CD14-positive monocyte (primary cell): ENCODE results near the gene CROCC. TPM values are rescaled to one million over a fixed set of nuclear protein-coding genes. Genes with fewer than 3 reads are reported as not detected.

Experiments
- DNase-seq, 3 donors: peaks; one replicate each; pipeline ENCODE4 v3.0.0-alpha.2; 2011 to 2022
- H2AFZ ChIP-seq: 2 replicates; pipeline ENCODE4 v1.6.0; 2012; ENCODE audit warnings: mild to moderate bottlenecking, low read depth, low read length, inconsistent platforms; ENCODE audit not compliant: insufficient read depth, poor library complexity, severe bottlenecking
- H3K27ac ChIP-seq, 2 donors: 1 replicate in 1 of 2; 2 replicates in 1 of 2; pipeline ENCODE4 v1.5.1; 2012 to 2013; ENCODE audit warnings: low read length in 2 of 2, control low read depth in 1 of 2, inconsistent platforms in 1 of 2, low read depth in 1 of 2, mild to moderate bottlenecking in 1 of 2
- H3K27me3 ChIP-seq, 2 donors: one replicate each; pipeline versions ENCODE4 v1.6.0 to v1.6.1; 2011 to 2013; ENCODE audit warnings: low read length in 2 of 2; ENCODE audit not compliant: control insufficient read depth in 2 of 2, insufficient read depth in 2 of 2
- H3K36me3 ChIP-seq, 2 donors: replicated peaks in 1 of 2; 1 replicate in 1 of 2; 2 replicates in 1 of 2; pipeline versions ENCODE4 v1.5.1 to v1.6.1; 2012 to 2013; ENCODE audit warnings: low read length in 2 of 2, control low read depth in 1 of 2, inconsistent platforms in 1 of 2, mild to moderate bottlenecking in 1 of 2; ENCODE audit not compliant: insufficient read depth in 2 of 2, control insufficient read depth in 1 of 2
- H3K4me1 ChIP-seq, 2 donors: 1 replicate in 1 of 2; 2 replicates in 1 of 2; pipeline versions ENCODE4 v1.5.1 to v1.6.1; 2012 to 2013; ENCODE audit warnings: low read length in 2 of 2, control low read depth in 1 of 2, inconsistent platforms in 1 of 2, mild to moderate bottlenecking in 1 of 2, moderate library complexity in 1 of 2; ENCODE audit not compliant: insufficient read depth in 2 of 2, control insufficient read depth in 1 of 2
- H3K4me2 ChIP-seq: replicated peaks from 2 replicates; pipeline ENCODE3; 2012; ENCODE audit warnings: low read length, moderate library complexity, mild to moderate bottlenecking; ENCODE audit not compliant: poor library complexity, severe bottlenecking; ENCODE audit errors: extremely low read depth
- H3K4me3 ChIP-seq, 3 experiments: fragments of 200-600 bp in 1 of 3; sonication (generic) in 1 of 3; replicated peaks in 1 of 3; 1 replicate in 2 of 3; 2 replicates in 1 of 3; pipeline ENCODE4 v1.5.1; 2011 to 2013; ENCODE audit warnings: low read length in 3 of 3, mild to moderate bottlenecking in 3 of 3, control low read depth in 2 of 3, low read depth in 2 of 3, inconsistent platforms in 1 of 3, moderate library complexity in 1 of 3
- H3K79me2 ChIP-seq: 2 replicates; pipeline ENCODE4 v1.6.0; 2012; ENCODE audit warnings: mild to moderate bottlenecking, control low read depth, inconsistent platforms, low read length, moderate library complexity; ENCODE audit not compliant: insufficient read depth
- H3K9ac ChIP-seq: 2 replicates; pipeline ENCODE4 v1.6.0; 2017; ENCODE audit warnings: low read length, mild to moderate bottlenecking; ENCODE audit not compliant: insufficient read depth, poor library complexity, severe bottlenecking
- H3K9me3 ChIP-seq, 2 donors: replicated peaks in 1 of 2; 1 replicate in 1 of 2; 2 replicates in 1 of 2; pipeline versions ENCODE4 v1.5.1 to v1.6.1; 2012 to 2013; ENCODE audit warnings: low read length in 2 of 2, control low read depth in 1 of 2; ENCODE audit not compliant: control insufficient read depth in 1 of 2, insufficient read depth in 1 of 2
- H4K20me1 ChIP-seq: 2 replicates; pipeline ENCODE4 v1.6.0; 2012; ENCODE audit warnings: mild to moderate bottlenecking, low read length, control low read depth, moderate library complexity; ENCODE audit not compliant: insufficient read depth
- H3K27ac Mint-ChIP-seq, 7 donors: one replicate each; pipeline ENCODE4 v1.8.0; 2020; ENCODE audit warnings: mild to moderate bottlenecking in 7 of 7, mixed read lengths in 7 of 7, moderate library complexity in 6 of 7, inconsistent platforms in 2 of 7
- H3K27me3 Mint-ChIP-seq, 3 donors: one replicate each; pipeline ENCODE4 v1.8.0; 2021 to 2022; ENCODE audit warnings: low read depth in 3 of 3, mild to moderate bottlenecking in 3 of 3, mixed read lengths in 3 of 3, moderate library complexity in 3 of 3, inconsistent platforms in 1 of 3
- H3K36me3 Mint-ChIP-seq, 2 donors: one replicate each; pipeline ENCODE4 v1.8.0; 2020; ENCODE audit warnings: mixed read lengths in 2 of 2, inconsistent platforms in 1 of 2, mild to moderate bottlenecking in 1 of 2
- H3K4me1 Mint-ChIP-seq: one replicate; pipeline ENCODE4 v1.8.0; 2020; ENCODE audit warnings: mild to moderate bottlenecking, mixed read lengths
- H3K4me3 Mint-ChIP-seq, 2 donors: one replicate each; pipeline ENCODE4 v1.8.0; 2020; ENCODE audit warnings: mild to moderate bottlenecking in 2 of 2, mixed read lengths in 2 of 2, moderate library complexity in 1 of 2
- H3K9me3 Mint-ChIP-seq, 7 donors: one replicate each; pipeline ENCODE4 v1.8.0; 2020 to 2022; ENCODE audit warnings: mixed read lengths in 7 of 7, mild to moderate bottlenecking in 6 of 7, moderate library complexity in 6 of 7, inconsistent platforms in 2 of 7
- WGBS: methylation state at CpG from one replicate; pipeline ENCODE4 v1.1.5; 2013; ENCODE audit warnings: missing lambda C conversion rate; ENCODE audit not compliant: insufficient coverage; 5-methylcytosine and 5-hydroxymethylcytosine counted together
- intact Hi-C, 2 donors: fragments of 100-400 bp; cut with micrococcal nuclease; formaldehyde crosslinking; loops; one replicate each; pipeline versions ENCODE4 v1.15.0 to v1.15.1; 2023
- polyA plus RNA-seq, 3 donors: library from polyadenylated mRNA; depleted of rRNA in 1 of 3; unstranded in 2 of 3; stranded (reverse) in 1 of 3; fragments of 300-500 nt in 2 of 3; fragments of >200 nt in 1 of 3; fragmentation: Illumina TruSeq in 2 of 3; gene quantifications; 1 replicate in 2 of 3; 2 replicates in 1 of 3; pipeline ENCODE4 v1.2.3, GENCODE V29; 2012 to 2021
- TF ChIP-seq, protein P1 (sequence below): fragments of 200-600 bp; IDR thresholded peaks from one replicate; pipeline ENCODE4 v1.8.0; 2022; ENCODE audit warnings: antibody characterized with exemption, mild to moderate bottlenecking

The CROCC gene
- polyA plus RNA-seq, 3 donors: 0.21 to 46.1 (median 0.69) TPM

DNA sequence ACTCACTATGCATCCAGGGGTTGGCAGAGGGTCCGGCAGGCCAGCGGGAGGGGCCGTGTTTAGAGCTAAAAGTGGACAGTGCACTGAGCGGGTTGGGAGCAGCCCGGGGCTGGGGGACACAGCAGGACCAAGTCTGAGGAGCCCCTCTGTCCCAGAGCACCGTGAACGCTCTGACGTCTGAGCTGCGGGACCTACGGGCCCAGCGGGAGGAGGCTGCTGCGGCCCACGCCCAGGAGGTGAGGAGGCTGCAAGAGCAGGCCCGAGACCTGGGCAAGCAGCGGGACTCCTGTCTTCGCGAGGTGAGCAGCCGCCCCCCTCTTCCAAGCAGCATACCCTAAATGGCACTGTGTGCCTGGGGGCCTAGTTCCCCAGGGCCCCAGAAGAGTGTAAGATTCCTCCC, 32.8 kb downstream of the CROCC start:
- Histone ChIP-seq H3K27ac (no peak overlapping the region), H4K20me1 (no peaks in the 10 kb centered on the region), H3K27me3 (no peaks in the 10 kb centered on the region), H3K79me2 (no peaks in the 10 kb centered on the region), H3K9ac (no peak overlapping the region), H3K4me3 (no peak overlapping the region), H3K9me3 (no peaks in the 10 kb centered on the region), H2AFZ (no peak overlapping the region), H3K4me1 (peaks cover 0 to 2% of the 10 kb centered on the region in 2 donors), H3K36me3 (peaks cover 2 to 7% of the 10 kb centered on the region in 2 donors), H3K4me2 (no peak overlapping the region)
- peak overlapping the region in 1 of 2 donors; percentile 24 for H3K4me3 Mint-ChIP-seq
- TF ChIP-seq, protein P1, sequence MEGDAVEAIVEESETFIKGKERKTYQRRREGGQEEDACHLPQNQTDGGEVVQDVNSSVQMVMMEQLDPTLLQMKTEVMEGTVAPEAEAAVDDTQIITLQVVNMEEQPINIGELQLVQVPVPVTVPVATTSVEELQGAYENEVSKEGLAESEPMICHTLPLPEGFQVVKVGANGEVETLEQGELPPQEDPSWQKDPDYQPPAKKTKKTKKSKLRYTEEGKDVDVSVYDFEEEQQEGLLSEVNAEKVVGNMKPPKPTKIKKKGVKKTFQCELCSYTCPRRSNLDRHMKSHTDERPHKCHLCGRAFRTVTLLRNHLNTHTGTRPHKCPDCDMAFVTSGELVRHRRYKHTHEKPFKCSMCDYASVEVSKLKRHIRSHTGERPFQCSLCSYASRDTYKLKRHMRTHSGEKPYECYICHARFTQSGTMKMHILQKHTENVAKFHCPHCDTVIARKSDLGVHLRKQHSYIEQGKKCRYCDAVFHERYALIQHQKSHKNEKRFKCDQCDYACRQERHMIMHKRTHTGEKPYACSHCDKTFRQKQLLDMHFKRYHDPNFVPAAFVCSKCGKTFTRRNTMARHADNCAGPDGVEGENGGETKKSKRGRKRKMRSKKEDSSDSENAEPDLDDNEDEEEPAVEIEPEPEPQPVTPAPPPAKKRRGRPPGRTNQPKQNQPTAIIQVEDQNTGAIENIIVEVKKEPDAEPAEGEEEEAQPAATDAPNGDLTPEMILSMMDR: no peak
- no peak for DNase-seq
- intact Hi-C loops: loop anchor here in 1 of 2 donors (5.0 kb wide), 1 partner anchor 93 kb away; no protein-coding TSS in a partner anchor
- peak overlapping the region in 1 of 7 donors; percentile 57 for H3K27ac Mint-ChIP-seq
- H3K27me3 Mint-ChIP-seq: peaks cover 0 to 3% (median under 1%) of the 10 kb centered on the region in 3 donors
- peaks cover 3 to 7% of the 10 kb centered on the region in 2 donors for H3K36me3 Mint-ChIP-seq
- H3K9me3 Mint-ChIP-seq: peaks cover 0 to 2% (median 0%) of the 10 kb centered on the region in 7 donors
- WGBS: 97% methylated on average over 11 of the region's 18 CpGs
- H3K4me1 Mint-ChIP-seq: peaks cover 2% of the 10 kb centered on the region

GRCh38 chr1:16955186-16955585, 33.5 kb downstream of the CROCC start:
- Histone ChIP-seq H3K9ac (no peak overlapping the region), H2AFZ (no peak overlapping the region), H4K20me1 (no peaks in the 10 kb centered on the region), H3K4me3 (no peak overlapping the region), H3K36me3 (peaks cover 2 to 7% of the 10 kb centered on the region in 2 donors), H3K9me3 (no peaks in the 10 kb centered on the region), H3K4me1 (peaks cover 0 to 2% of the 10 kb centered on the region in 2 donors), H3K4me2 (no peak overlapping the region), H3K27ac (no peak overlapping the region), H3K79me2 (no peaks in the 10 kb centered on the region), H3K27me3 (no peaks in the 10 kb centered on the region)
- intact Hi-C loops: no loop called here
- no peak overlapping the region for H3K4me3 Mint-ChIP-seq
- H3K27me3 Mint-ChIP-seq: peaks cover 0 to 3% (median 1%) of the 10 kb centered on the region in 3 donors
- H3K4me1 Mint-ChIP-seq: peaks cover 2% of the 10 kb centered on the region
- TF ChIP-seq, protein P1: no peak
- 97% methylated on average over 25 of the region's 25 CpGs for WGBS
- H3K9me3 Mint-ChIP-seq: peaks cover 0 to 2% (median 0%) of the 10 kb centered on the region in 7 donors
- no peak overlapping the region for H3K27ac Mint-ChIP-seq
- DNase-seq: no peak
- peaks cover 3 to 7% of the 10 kb centered on the region in 2 donors for H3K36me3 Mint-ChIP-seq
